HTR-8/SVneo (cell line): ENCODE data around the gene SLC19A3.
"Not testable (repeated sequence)": the region's sequence is repeated elsewhere in the genome, so short reads cannot be mapped to it uniquely, and the experiment has no call there.

Experiments used
- DNase-seq: peaks from one replicate; pipeline ENCODE4 v3.0.0; 2011; ENCODE audit warnings: low spot score, mixed read lengths; ENCODE audit not compliant: insufficient read length
- FAIRE-seq: peaks from 2 replicates; lab custom pipeline; 2011; peaks lifted over from hg19 to GRCh38; lab: Jason Lieb, UNC

Gene SLC19A3

GRCh38 chr2:227706859-227707258, 11.0 kb downstream of the SLC19A3 start:
- DNase-seq (no peak), FAIRE-seq (no peak)

GRCh38 chr2:227703961-227704360, 13.9 kb downstream of the SLC19A3 start:
- FAIRE-seq, result no peak
- peak; percentile 45 for DNase-seq

GRCh38 chr2:227703280-227703732, 14.5 kb downstream of the SLC19A3 start:
- FAIRE-seq (peak; percentile 49), DNase-seq (peak; percentile 62)

GRCh38 chr2:227701556-227701955, 16.3 kb downstream of the SLC19A3 start:
- DNase-seq (no peak), FAIRE-seq (no peak)

- FAIRE-seq (no peak), DNase-seq (no peak)
Observed at GRCh38 chr2:227696990-227697679, 20.7 kb downstream of the SLC19A3 start.

GRCh38 chr2:227687189-227687588, 30.6 kb downstream of the SLC19A3 start:
- FAIRE-seq (no peak), DNase-seq (no peak)

GRCh38 chr2:227684258-227684657, 33.6 kb downstream of the SLC19A3 start:
- FAIRE-seq (no peak), DNase-seq (no peak)

- FAIRE-seq (no peak), DNase-seq (no peak)
Observed at GRCh38 chr2:227677928-227678327, 39.9 kb downstream of the SLC19A3 start.

GRCh38 chr2:227674485-227674884, 43.3 kb downstream of the SLC19A3 start:
- FAIRE-seq, result no peak
- no peak for DNase-seq

GRCh38 chr2:227673620-227674019, 44.2 kb downstream of the SLC19A3 start:
- DNase-seq, FAIRE-seq: not testable (repeated sequence)

- FAIRE-seq, result no peak
Observed at GRCh38 chr2:227671170-227671905, 46.5 kb downstream of the SLC19A3 start.

GRCh38 chr2:227666631-227667170, 51.1 kb downstream of the SLC19A3 start, which contains the start of gene SCYGR5:
TSS of gene SCYGR5 (plus strand) at chr2:227666804. CDS start at chr2:227666804, 0 bp downstream.
- FAIRE-seq, DNase-seq: not testable (repeated sequence)

More at GRCh38 chr2:227671170-227671905, 46.5 kb downstream of the SLC19A3 start:
- DNase-seq, result no peak

GRCh38 chr2:227665189-227665940, 52.5 kb downstream of the SLC19A3 start:
- DNase-seq, result no peak
- no peak for FAIRE-seq

GRCh38 chr2:227661827-227662226, 56.0 kb downstream of the SLC19A3 start:
- DNase-seq, result no peak
- FAIRE-seq, result no peak

- no peak for FAIRE-seq
- no peak for DNase-seq
Observed at GRCh38 chr2:227661025-227661649, 56.7 kb downstream of the SLC19A3 start.

- no peak for DNase-seq
- FAIRE-seq, result no peak
Observed at GRCh38 chr2:227657199-227657845, 60.5 kb downstream of the SLC19A3 start.

GRCh38 chr2:227655454-227655853, 62.4 kb downstream of the SLC19A3 start:
- DNase-seq, result peak; percentile 86
- no peak for FAIRE-seq

- DNase-seq, result no peak
Observed at GRCh38 chr2:227654426-227654825, 63.4 kb downstream of the SLC19A3 start.

GRCh38 chr2:227653419-227653818, 64.4 kb downstream of the SLC19A3 start:
- DNase-seq (peak; percentile 6), FAIRE-seq (peak; percentile 13)

More at GRCh38 chr2:227654426-227654825, 63.4 kb downstream of the SLC19A3 start:
- FAIRE-seq, result no peak
